Renal pelvis (tissue), 12 donors: Measurements from ENCODE around the gene SPRTN. TPM values are rescaled to one million over a fixed set of nuclear protein-coding genes. Genes with fewer than 3 reads are reported as not detected.

Experiments
- DNase-seq: peaks from one replicate; pipeline ENCODE4 v3.0.0-alpha.2; 2013
- long read RNA-seq, 16 experiments: transcript quantifications; one replicate each; lab custom pipeline, GENCODE V29; 2026
- polyA plus RNA-seq, 3 donors: library from polyadenylated mRNA; unstranded; fragments of 120-200 nt; gene quantifications; one replicate each; pipeline ENCODE4 v1.2.1, GENCODE V29; 2013; ENCODE audit not compliant: insufficient read length in 3 of 3

Gene SPRTN, protein sequence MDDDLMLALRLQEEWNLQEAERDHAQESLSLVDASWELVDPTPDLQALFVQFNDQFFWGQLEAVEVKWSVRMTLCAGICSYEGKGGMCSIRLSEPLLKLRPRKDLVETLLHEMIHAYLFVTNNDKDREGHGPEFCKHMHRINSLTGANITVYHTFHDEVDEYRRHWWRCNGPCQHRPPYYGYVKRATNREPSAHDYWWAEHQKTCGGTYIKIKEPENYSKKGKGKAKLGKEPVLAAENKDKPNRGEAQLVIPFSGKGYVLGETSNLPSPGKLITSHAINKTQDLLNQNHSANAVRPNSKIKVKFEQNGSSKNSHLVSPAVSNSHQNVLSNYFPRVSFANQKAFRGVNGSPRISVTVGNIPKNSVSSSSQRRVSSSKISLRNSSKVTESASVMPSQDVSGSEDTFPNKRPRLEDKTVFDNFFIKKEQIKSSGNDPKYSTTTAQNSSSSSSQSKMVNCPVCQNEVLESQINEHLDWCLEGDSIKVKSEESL
- polyA plus RNA-seq: 10 to 100 TPM; 12.1 to 13.8 (median 13.1) TPM
- long read RNA-seq, donor 1, partial matches to known transcripts: 0 of 2 reads
- long read RNA-seq, donor 1, other reads (novel, unspliced or antisense): 0 of 2 reads
- long read RNA-seq, donor 2, partial matches to known transcripts: 5 of 10 reads
- long read RNA-seq, donor 2, other reads (novel, unspliced or antisense): 0 of 10 reads
- long read RNA-seq, donor 3, partial matches to known transcripts: 0 of 16 reads
- long read RNA-seq, donor 3, other reads (novel, unspliced or antisense): 11 of 16 reads
- long read RNA-seq, donor 4, partial matches to known transcripts: 0 of 4 reads
- long read RNA-seq, donor 4, other reads (novel, unspliced or antisense): 0 of 4 reads
- long read RNA-seq, donor 5, partial matches to known transcripts: 0 of 3 reads
- long read RNA-seq, donor 5, other reads (novel, unspliced or antisense): 0 of 3 reads
- long read RNA-seq, donor 6, transcript SPRTN-202 (5 exons, 3,468 nt): major isoform, 7 of 7 reads
- long read RNA-seq, donor 6, partial matches to known transcripts: 0 of 7 reads
- long read RNA-seq, donor 6, other reads (novel, unspliced or antisense): 0 of 7 reads
- long read RNA-seq, donor 7, transcript SPRTN-202 (5 exons, 3,468 nt): major isoform, 7 of 9 reads
- long read RNA-seq, donor 7, partial matches to known transcripts: 0 of 9 reads
- long read RNA-seq, donor 7, other reads (novel, unspliced or antisense): 0 of 9 reads
- long read RNA-seq, donor 8, partial matches to known transcripts: 0 of 4 reads
- long read RNA-seq, donor 8, other reads (novel, unspliced or antisense): 0 of 4 reads
- long read RNA-seq, donor 9, partial matches to known transcripts: 0 of 5 reads
- long read RNA-seq, donor 9, other reads (novel, unspliced or antisense): 0 of 5 reads
- long read RNA-seq, donor 10, transcript SPRTN-202 (5 exons, 3,468 nt): major isoform, 7 of 7 reads
- long read RNA-seq, donor 10, partial matches to known transcripts: 0 of 7 reads
- long read RNA-seq, donor 10, other reads (novel, unspliced or antisense): 0 of 7 reads
- long read RNA-seq, donor 11, partial matches to known transcripts: 0 of 22 reads
- long read RNA-seq, donor 11, other reads (novel, unspliced or antisense): 20 of 22 reads
- long read RNA-seq, donor 12, transcript SPRTN-202 (5 exons, 3,468 nt): major isoform, 5 of 7 reads
- long read RNA-seq, donor 12, partial matches to known transcripts: 0 of 7 reads
- long read RNA-seq, donor 12, other reads (novel, unspliced or antisense): 0 of 7 reads
- long read RNA-seq, donor 13, partial matches to known transcripts: 0 of 4 reads
- long read RNA-seq, donor 13, other reads (novel, unspliced or antisense): 0 of 4 reads
- long read RNA-seq, donor 14: 0 reads
- long read RNA-seq, donor 15, partial matches to known transcripts: 0 of 3 reads
- long read RNA-seq, donor 15, other reads (novel, unspliced or antisense): 0 of 3 reads
- long read RNA-seq, donor 16, transcript SPRTN-202 (5 exons, 3,468 nt): major isoform, 5 of 7 reads
- long read RNA-seq, donor 16, partial matches to known transcripts: 0 of 7 reads
- long read RNA-seq, donor 16, other reads (novel, unspliced or antisense): 0 of 7 reads

DNA sequence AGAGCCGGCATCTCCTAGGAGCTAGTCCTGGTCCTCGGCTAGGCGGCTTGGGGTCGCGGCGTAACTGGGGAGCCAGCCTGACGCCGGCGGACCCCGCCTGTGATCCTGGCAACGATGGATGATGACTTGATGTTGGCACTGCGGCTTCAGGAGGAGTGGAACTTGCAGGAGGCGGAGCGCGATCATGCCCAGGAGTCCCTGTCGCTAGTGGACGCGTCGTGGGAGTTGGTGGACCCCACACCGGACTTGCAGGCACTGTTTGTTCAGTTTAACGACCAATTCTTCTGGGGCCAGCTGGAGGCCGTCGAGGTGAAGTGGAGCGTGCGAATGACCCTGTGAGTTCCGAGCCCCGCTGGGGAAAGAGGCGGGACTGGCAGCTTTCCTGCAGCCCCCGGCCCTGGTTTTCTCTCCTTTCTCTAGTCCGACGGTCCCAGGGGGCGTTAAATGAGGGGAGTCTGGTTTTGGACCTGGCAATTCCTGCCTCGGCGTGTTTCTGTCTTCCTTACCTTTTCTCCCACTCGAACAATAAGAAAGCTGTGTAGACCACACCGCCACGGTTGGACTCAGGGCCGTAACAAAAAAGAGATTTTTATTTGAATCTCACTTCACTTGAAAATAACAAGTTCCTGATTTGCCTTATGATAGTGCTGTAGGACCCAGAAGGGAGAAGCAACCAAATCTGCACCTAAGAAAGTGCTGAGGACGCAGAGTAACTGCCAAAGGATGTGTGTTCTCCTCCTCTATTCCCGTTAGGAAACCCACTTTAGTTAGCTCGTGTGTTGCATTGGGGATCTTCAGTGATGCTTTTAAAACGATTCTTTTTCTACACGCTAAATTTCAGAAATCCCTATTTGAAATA lies at the start of gene SPRTN:
TSS of gene SPRTN (plus strand) at position 24 of the 859 bp plus-strand sequence. CDS start at position 115, 91 bp downstream.
- DNase-seq: peak; percentile 42

DNA sequence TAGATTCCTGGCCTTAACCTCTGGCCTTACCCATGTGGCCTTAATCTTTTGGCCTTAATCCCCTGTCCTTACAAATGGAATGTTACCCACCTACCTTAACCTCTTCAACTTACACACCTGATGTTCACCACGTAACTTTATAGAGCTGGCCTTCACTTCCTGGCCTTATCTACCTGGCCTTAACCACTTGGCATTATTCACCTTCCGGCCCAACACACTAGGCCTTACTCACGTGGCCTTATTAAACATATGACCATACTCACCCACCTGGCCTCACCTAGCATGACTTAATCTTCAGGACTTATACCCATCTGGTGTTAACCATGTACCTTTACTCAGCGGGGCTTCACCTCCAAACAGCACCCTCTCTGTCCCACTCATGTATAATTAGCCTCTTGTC lies 42.2 kb upstream of the SPRTN start:
- DNase-seq: no peak

DNA sequence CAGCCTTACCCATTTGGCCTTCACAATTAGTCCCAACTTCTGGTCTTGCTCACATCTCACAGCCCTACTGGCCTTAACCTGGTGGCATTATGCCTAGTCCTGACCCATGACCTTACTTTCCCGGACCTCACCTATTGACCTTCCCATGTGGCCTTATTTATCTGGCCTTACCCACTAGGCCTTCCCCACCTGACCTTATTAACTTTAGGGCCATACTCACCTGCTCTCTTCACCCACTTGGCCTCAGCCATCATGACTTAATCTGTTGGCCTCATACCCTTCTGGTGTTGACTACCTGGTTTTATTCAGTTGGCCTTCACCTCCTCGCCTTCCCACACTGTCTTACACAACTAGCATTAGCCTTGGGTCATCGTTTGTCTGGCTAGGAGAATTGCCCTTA lies 36.1 kb upstream of the SPRTN start:
- DNase-seq: no peak

DNA sequence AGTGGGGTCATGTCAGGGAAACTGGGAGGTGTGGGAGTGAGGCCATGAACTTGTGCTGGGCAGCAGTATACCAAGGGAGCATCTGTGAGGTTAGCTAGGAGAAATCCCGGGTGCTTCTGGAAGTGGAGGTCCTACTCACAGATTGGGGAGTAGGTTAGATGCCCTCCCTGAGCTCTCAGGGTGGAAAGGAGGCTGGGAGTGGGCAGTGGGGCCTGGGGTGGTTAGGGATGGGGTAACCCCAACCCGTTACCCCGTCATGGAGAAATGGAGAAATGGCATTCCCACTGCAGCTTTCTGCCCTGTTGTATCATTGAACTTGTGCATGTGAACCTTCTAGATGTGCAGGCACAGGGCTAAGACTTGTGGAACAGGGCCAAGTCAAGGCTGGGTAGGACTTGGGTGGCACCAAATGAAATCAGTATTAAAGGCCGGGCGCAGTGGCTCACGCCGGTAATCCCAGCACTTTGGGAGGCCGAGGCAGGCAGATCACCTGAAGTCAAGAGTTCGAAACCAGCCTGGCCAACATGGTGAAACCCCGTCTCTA lies 27.6 kb upstream of the SPRTN start:
- no peak for DNase-seq

DNA sequence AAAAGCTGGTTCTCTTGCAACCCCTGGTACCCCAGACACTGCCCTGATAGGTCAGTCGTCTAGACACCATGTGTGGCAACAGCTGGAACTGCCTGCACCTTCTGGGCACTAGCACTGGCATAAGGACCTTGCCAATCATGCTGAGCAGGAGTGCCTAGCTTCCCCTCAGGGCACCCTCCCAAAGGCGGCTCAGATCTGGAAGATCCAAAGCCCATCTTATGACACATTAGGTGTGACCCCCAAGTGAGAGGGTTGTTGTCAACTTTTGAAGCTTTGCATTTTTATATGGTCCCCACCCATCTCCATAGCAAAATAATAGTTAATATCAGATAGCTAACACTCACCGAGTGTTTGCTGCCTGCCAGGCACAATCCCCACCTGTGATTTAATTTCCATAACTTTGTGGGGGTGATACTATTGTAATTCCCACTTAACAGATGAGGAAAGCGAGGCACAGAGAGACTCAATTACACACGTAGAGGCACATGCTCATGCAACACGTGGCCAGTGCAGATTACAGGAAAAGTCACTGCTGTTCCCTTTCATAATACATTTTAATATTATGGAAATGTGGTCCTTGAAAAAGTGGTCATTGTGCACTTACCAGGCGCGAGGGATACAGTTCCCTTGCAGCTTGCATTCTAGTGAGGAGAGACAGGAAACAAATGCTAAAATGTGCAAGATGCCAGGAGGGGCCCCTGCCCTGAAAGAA lies 26.2 kb upstream of the SPRTN start:
- DNase-seq: no peak

DNA sequence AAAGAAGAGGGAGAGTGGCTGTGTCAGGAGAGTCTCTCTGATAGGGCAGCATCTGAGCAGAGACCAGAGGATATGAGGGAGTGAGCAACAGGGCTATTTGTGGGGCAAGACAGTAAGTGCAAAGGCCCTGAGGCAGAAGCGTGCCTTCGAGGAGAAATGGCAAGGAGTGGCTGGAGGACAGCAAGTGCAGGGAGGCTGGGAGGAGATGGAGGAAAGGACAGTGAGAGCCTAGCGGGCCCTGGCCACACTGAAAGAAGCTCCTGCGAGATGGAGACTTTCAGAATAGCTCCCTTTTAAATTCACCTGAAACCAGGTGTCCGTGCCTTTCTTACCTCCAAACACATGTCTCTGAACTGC lies 25.7 kb upstream of the SPRTN start:
- DNase-seq: no peak

DNA sequence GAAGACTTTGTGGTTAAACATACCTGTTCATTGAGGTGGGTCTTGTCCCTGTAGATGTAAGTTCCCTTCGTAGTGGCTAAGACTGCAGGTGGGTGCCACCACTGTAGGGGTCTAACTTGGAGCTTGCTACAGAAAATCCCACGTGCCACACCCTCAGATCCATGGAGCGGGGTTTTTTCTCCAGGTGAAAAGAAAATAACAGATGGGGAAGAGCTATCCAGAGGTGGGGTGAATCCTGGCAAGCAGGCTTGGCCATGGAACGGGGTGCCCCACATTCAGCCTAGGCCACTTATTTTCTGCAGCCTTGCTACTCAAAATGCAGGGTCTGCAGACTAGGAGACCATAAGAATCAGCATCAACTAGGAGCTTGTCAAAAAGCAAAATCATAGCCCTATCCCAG lies 24.4 kb upstream of the SPRTN start:
- no peak for DNase-seq

DNA sequence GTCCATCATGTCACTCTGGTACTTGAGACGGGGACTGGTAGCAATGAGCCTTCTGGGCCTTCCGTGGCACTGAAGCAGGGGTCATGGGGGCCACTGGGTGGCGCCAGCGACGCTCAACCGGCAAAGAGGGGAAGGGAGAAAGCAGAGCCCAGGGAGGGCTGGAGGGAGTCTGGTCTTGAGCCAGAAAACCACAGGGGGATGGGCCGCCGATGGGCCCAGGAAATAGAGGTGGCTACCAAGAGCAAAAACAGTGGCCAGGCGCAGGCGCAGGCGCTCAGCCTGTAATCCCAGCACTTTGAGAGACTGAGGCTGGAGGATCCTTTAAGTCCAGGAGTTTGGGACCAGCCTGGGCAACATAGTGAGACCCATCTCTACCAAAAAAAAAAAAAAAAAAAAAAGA lies 22.2 kb upstream of the SPRTN start:
- no peak for DNase-seq

DNA sequence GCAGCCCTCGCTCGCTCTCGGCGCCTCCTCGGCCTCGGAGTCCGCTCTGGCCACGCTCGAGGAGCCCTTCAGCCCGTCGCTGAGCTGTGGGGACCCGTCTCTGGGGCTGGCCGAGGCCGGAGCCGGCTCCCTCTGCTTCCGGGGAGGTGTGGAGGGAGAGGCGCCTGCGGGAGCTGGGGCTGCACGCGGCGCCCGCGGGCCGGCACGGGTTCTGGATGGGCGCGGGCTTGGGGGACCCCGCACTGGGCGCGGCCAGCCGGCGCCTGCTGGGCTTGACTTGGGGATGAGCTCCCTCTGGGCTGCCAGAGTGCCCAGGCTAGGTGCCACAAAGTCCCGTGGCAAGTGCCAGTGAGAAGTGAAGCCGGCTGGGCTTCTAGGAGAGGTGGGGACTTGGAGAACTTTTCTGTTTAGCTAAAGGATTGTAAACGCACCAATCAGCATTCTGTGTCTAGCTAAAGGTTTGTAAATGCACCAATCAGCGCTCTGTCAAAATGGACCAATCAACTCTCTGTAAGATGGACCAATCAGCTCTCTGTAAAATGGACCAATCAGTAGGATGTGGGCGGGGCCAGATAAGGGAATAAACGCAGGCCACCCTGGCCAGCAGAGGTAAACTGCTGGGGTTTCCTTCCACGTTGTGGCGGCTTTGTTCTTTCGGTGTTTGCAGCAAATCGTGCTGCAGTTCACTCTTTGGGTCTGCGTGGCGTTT lies 20.6 kb upstream of the SPRTN start:
- DNase-seq: no peak

DNA sequence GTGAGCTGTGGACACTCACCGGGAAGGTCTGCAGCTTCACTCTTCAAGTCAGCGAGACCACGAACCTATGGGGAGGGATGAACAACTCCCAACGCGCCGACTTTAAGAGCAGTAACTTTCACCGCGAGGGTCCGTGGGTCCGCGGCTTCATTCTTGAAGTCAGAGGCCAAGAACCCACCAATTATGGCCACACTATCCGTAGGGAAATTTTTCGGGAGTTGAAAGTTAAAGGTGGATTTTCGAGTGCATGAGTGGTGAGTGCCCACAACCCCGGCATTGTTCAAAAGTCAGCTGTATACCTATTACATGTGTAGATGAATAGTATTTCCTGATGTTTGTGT lies 20.1 kb upstream of the SPRTN start:
- no peak for DNase-seq

DNA sequence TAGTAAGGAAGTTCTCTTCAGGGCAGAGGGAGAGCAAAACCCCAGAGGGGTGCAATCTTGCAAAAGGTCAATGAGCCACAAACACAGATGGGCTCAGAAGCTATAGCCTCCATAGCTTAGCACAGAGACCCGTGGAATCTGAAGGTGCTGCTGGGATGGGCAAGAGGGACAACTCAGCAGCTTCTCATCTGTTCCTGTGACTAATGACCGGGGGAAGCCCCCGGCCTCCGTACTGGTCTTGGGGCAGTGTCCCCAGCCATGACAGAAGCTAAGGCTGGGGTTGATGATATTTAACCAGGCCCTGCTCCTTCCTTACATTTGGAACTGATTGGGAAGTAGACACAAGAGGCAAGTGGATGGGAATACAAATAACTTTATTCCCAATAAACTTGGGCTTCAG lies 19.5 kb upstream of the SPRTN start:
- no peak for DNase-seq

DNA sequence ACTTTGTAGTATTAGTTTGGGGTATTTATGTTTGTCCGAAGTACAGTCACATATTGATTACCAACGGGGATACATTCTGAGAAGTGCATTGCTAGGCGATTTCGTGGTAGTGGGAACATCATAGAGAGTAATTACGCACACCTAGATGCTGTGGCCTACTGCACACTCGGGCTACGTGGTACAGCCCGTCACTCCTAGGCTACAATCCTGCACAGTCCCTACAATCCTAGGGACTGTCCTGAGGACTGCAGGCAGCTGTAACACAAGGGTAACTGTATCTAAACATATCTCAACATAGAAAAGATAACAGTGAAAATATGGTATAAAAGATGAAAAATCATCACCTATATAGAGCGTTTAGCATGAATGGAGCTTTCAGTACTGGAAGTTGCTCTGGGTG lies 19.0 kb upstream of the SPRTN start:
- DNase-seq: no peak

DNA sequence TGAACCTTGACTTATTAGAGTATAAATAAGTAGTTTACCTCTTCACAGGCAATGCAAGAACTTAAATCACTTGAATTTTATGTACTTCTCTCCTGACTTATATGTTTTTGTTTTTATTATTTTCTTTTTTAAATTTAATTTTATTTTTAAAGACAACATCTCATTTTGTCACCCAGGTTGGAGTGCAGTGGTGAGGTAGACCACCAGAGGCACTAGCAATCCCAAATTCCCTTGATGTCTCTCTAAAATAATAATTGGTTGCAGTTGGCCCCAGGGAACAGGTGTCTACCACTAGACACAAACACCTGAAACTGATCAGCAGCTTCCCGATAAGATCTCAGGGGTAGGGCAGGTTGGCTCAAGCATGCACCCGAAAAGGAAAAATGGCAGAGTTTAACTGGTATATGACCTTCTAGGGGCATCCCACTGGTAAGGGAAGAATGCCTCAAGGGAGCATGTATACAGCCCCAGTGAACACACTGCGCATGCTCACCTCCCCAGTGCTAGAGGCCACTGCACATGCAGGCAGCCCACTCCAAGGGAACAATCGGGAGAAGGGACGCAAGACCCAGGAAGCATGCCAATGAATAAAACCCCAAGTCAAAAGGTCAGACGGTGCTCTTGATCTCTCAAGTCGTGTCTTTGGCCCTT lies 15.1 kb upstream of the SPRTN start:
- no peak for DNase-seq

DNA sequence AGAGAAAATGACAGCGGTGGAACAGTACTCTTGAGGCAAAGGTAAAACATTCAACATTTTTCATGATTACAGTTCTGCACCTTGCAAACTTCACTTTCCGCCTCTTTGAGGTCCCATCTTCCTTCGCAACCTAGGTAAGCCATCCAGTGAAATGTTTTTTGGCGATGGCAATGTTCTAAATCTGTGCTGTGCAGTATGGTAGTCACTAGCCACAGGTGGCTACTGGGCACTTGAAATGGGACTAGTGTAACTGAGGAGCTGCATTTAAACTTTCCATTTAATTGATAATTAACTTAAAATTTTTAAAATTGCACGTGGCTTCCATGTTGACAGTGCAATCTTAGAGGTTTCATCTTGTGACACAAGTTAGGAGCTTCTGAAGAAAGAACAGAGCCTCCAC lies 13.4 kb upstream of the SPRTN start:
- DNase-seq: no peak

DNA sequence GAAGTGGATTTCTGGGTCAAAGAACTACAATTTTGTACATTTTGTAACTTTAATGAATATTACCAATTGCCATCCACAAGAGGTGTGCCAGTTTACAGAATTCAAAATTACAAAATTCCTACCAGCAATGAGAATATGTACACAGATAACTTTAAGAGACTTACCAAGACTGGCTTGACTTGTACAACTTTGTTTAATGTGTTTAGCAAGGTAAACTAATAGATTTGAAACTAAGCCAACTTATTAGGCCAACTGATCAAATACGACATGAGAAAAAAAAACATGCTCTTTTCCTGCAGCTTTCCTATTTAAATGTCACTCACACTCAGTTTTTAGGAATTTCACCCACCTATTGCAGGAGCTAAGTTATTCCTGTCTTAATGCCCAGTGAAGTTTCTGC lies 11.8 kb upstream of the SPRTN start:
- DNase-seq: no peak

DNA sequence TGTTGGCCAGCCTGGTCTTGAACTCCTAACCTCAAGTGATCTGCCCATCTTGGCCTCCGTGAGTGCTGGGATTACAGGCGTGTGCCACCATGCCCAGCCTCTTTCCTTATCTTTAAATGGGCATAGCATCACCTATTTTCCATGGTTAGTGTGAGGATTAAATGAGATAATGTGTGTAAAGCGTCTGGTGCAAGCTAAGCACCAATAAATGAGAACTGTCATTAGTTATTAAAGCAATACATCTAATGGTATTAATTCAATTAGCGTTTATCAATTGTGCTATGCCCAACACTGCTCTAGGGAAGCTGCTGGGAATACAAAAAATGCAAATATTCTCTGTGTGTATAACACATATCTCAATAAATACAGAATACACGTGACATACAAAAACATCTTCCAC lies 10.5 kb upstream of the SPRTN start:
- no peak for DNase-seq

DNA sequence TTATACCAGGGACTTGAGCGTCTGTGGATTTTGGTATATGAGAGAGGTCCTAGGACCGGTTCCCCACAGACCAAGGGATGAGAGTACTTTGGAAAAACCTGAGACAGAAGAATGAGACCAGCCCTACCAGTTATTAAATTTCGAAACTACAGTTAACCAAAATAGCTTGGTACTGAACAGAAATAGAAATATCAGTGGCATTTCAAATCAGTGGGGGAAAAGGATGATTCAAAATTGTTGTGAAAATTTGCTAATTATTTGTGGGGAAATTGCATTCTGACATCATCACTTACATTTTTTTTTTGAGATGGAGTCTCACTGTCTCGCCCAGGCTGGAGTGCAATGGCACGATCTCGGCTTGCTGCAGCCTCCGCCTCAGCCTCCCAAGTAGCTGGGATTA lies 8.6 kb upstream of the SPRTN start:
- no peak for DNase-seq
